Right renal cortex interstitium (tissue), 3 donors: Measurements from ENCODE around the gene TRIM31. TPM values are rescaled to one million over a fixed set of nuclear protein-coding genes. Genes with fewer than 3 reads are reported as not detected.
A peak's percentile ranks its signal among the peaks of the same experiment; 100 is the strongest.
"Not testable (repeated sequence)": the region's sequence is repeated elsewhere in the genome, so short reads cannot be mapped to it uniquely, and the experiment has no call there.

Source experiments
- DNase-seq, 3 donors: peaks; one replicate each; pipeline ENCODE4 v3.0.0-alpha.2; 2013; ENCODE audit warnings: low read depth in 3 of 3, low spot score in 2 of 3
- polyA plus RNA-seq, 3 donors: library from polyadenylated mRNA; unstranded; fragments of 120-200 nt; gene quantifications; one replicate each; pipeline ENCODE4 v1.2.1, GENCODE V29; 2013; ENCODE audit not compliant: insufficient read length in 3 of 3

Gene TRIM31
- polyA plus RNA-seq, 3 donors: 0.26 TPM; not detected in 2

DNA sequence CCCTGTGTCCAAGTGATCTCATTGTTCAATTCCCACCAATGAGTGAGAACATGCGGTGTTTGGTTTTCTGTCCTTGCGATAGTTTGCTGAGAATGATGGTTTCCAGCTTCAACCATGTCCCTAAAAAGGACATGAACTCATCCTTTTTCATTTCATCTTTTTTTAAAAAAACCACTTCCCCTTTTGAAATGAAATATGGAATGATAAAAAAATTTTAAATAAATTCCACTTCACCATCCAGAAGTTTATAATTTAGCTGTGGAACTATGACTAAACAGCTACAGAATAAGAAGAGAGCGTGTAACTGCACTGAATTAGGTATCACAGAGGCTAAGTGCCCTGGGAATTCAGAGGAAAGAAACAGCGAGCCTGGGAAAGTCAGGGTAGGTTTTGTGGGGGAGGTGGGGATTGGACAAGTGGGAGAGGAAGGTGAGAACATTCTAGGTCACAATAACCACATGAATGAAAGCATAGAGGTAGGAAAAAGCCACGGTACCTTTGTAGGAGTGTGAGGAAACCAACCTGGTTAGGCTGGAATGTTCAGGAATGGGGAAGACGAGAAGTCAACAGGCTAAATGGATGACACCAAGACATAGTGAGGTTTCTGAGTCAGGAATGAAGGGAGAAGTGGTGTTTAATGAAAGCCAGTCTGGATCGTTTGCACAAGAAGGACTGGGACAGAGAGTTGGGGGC lies 37.1 kb upstream of the TRIM31 start:
- no peak for DNase-seq

DNA sequence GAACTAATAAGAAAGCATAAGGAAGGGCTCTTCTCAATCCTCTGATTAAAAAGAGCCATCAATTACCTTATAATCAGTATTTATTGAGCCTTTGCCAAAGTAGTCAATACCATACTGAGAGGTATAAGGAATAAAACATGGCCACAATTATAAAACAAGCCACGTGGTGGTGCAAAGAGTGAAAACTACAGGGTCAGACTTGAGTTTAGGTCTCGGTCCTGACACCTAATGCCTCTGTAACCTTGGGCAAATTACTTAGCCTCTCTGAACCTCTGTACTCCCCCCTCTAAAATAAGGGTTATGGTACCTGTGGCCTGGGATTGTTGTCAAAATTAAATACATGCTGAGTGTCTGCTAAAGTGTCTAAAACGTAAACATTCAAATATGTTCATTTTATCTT lies 36.3 kb upstream of the TRIM31 start:
- DNase-seq: no peak

DNA sequence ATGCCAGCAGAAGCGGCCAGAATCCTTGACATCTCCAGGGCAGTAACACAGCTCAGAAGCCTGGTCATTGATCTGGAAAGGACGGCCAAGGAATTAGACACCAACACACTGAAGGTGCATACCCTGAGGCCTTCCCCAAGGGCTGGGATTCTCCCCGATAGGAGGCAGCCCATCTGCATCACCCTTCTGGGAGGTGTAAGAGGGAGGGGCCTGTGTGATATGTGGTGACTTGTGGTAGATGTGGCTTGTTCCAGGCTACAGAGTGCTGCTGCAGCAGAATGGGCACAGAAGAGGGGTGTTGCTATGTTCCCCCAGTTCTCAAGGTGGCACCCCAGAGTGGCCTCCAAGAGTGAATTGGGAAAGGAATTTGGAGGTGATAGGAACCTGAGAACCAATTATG lies 34.2 kb upstream of the TRIM31 start:
- no peak for DNase-seq

DNA sequence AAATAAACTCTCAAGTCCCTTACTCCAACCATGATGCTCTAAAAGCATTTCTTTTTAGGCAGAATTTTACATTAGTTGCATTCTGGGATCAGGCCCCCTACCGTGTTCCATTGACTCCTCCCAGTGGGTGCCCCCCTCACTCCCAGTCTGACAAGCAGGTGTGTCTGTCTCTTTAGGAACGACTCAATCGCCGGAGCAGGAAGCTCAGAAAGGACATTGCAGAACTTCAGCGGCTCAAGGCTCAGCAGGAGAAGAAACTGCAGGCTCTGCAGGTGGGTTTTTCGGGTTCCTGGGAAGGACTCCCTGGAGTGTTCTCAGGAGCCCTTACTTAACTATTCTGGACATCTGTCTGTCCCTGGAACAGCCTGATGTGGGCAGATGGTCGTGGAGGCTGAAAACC lies 32.9 kb upstream of the TRIM31 start:
- no peak for DNase-seq

DNA sequence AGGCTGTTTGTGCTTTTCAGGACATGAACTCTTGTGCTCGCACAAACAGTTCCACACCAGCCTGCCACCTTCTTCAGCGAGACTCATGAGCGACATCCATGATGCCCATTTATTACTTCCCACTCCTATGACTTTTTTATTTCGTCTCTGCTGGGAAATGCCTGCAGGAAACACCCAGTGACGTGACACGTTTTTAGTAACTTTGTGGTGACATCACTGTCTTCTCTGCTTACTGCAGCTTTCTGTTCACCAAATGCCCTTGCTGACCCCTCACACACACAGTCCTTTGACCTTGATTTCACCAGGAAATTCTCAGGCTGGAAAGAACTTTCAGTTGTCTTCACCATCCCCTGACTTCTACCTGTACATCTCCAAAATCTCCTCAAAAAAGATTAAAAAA lies 31.9 kb upstream of the TRIM31 start:
- DNase-seq: no peak

DNA sequence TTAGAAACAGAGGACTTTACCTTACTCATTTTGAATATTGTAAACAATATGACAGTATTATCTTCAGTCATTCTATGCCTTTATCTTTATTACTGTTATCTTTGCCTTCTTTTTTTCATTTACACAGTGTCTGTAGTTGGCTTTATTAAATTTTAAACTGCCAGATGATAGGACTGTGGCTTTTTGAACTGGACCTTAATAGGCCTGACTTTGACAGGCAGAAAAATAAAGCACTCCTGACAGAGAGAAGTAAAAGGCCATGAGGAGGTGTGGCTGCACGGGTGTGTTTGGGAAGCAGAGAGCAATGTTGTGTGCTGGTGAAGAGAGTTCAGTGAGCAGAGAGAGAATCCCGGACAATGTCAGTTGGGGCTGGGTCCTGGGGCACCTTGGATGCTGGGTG lies 30.9 kb upstream of the TRIM31 start:
- DNase-seq: no peak

DNA sequence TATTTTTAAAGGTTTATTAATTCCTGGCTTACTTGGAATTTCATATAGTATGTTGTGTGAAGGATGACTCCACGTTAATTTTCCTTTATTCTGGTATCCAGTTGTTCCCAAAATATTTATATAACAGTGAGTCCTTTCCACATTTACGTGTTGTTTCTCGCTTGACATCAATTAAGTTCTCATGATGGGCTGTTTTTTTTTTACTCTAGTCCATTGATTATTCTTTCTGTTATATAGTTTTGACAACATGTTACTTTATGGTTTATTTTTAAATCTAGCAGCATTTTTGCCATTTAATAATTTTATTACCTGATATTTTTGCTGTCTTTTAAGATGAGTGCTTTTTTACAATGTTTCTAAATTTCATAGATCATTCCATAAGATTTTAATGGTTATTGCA lies 29.8 kb upstream of the TRIM31 start:
- no peak for DNase-seq

DNA sequence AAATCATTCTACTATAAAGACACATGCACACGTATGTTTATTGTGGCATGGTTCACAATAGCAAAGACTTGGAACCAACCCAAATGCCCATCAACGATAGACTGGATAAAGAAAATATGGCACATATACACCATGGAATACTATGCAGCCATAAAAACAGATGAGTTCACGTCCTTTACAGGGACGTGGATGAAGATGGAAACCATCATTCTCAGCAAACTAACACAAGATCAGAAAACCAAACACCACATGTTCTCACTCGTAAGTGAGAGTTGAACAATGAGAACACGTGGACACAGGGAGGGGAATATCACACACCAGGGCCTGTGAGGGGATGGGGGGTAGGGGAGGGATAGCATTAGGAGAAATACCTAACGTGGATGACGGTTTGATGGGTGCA lies 27.4 kb upstream of the TRIM31 start:
- not testable (repeated sequence) for DNase-seq

DNA sequence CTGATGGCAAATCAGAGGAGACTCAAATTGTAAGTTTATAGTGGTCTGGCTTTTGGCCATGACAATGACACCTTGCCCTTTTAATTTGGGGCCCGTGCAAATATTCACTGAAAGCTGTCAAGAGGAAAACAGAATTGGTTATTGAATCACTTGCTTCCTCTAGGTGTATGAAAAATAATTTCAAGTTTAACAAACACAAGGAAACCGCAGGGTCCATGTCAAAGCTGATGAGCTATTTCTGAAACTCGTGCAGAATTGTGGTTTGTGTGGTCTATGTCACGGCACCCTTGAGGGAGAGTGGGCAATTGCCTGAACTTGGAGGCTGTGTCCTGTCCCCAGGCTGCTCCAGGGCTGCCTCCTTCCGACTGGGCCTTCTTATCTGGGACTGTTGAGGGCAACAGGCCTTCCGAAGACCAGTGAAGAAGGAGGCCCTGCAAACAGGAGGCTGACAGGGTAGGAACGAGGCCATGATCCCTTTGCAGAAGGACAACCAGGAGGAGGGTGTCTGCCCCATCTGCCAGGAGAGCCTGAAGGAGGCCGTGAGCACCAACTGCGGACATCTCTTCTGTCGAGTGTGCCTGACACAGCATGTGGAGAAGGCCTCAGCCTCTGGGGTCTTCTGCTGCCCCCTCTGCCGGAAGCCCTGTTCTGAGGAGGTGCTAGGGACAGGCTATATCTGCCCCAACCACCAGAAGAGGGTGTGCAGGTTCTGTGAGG lies 23.8 kb upstream of the TRIM31 start:
- DNase-seq: no peak

DNA sequence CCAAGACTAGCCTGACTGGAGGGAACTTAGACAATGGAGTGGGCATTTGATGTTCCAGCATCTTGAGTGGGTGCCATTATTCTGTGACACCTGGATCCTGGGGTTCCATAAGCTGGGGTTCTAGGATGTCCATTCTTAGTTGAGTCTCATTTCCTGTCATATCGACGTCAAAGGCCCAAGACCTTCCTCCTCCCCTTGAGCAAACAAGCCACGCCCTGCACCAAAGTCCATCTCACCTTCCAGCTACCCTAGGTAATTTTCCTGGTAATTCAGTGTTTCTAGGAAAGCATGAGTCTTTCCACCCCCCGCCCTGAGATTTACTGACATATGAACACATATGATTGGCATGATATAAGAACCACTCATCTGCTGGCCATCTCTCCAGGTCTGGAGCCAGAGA lies 22.9 kb upstream of the TRIM31 start, which contains the start of gene TRIM40:
TRIM40 (plus strand) TSS at position 384 of the 400 bp plus-strand sequence. CDS start 897 bp downstream, outside the sequence.
- DNase-seq: no peak

DNA sequence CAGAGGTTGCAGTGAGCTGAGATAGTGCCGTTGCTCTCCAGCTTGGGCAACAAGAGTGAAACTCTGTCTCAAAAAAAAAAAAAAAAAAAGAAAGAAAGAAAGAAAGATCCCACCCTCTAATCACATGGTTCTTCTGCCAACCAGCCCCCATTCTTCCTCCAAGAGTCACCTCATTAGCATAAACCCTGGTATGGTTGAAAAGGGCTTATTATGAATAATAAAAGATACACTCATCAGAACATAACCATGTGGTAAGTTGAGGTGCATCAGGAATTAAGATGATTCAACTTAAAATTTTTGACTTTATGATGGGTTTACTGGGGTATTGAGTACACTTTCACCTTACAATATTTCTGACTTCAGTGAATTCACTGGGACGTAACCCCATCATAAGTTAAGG lies 22.3 kb upstream of the TRIM31 start:
- no peak for DNase-seq

DNA sequence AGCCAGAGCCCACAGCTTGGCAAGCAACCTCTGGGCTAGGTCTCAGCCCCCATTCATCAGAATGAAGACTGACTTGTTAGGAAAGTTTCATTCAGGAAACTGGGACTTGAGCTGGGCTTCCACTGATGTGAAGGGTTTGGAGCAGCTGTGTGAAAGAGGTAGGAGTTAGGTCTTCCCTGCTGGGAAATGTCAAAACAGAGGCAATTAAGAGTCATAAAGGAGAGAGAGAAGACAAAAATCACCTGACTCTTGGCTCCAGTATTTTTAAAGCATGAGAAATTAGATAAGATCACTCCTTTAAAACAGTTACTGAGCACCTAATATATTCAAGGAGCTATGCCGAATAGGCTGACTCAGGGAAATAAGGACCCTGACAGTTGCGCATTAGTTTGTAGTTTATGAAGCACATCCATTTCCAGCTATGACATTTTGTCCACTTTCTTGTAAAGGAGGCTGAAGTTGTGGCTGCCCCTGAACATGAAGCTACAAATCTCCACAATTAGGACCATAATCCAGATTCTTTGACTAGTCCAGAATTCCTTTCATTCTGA lies 19.1 kb upstream of the TRIM31 start:
- no peak for DNase-seq

DNA sequence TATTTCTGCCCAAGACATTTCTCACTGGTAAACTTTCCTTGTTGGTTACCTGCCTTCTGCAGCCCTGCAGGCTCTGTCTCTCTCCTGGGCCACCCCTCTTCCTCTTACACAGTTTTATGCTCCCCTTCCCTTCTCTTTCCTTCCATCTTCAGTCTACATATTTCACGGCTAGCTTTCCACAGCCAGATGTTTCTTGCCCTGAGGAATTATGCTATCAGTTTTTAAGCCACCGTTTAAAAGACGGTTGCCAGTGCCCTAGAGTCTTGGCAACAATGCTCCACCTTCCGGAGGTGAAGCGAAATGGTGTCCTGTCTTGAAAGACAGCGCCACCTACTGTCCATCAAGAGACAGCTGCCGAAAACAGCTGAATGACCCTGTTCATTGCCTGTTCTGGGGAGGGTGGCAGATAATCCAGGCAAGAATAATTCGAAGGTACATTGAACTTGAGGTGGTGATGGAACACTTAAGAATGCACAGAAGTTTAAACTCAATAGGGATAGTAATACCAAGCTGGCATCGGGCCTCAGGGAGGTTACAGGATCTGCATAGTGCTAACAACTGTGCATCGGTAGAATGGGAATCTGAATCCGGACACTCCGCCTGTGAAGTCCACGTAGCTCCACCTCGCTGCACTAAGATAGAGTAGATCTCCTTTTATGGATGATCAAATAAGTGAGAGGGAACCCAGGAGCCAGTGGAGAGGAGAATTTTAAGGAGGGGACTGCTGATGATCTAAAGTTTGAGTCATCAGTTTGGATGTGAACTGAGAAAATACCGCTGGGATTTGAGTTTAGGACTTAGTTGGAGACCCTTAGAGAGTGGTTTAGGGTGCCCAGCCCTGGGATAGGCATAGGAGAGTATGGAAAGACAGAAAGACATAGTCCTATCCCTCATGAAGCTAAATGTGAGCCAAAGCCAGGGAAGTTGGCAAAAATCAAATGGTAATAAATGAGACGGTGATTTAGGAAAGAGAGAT lies 18.3 kb upstream of the TRIM31 start:
- peak; percentile 61 to 77 (median 65) for DNase-seq

DNA sequence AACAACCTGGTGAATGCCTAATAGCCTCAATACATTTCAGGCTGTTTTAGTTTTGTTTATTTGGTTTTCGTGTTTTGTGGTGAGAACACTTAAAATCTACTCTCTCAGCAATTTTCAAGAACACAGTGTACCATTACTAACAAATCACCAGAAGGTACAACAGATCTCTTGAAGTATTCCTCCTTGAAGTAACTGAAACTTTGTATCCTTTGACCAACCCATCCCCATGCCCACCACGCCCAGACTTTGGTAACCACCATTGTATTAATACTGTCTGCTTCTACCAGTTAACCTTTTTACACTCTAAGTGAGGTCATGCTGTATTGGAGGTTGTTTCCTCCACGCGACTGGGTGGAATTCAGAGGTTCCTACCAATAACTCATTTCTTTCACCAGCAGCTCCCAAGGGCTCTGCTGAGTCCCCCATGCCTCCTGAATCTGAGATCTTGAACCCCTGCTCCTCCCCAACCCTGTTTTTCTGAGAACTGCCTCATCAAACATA lies 17.3 kb upstream of the TRIM31 start:
- no peak for DNase-seq

DNA sequence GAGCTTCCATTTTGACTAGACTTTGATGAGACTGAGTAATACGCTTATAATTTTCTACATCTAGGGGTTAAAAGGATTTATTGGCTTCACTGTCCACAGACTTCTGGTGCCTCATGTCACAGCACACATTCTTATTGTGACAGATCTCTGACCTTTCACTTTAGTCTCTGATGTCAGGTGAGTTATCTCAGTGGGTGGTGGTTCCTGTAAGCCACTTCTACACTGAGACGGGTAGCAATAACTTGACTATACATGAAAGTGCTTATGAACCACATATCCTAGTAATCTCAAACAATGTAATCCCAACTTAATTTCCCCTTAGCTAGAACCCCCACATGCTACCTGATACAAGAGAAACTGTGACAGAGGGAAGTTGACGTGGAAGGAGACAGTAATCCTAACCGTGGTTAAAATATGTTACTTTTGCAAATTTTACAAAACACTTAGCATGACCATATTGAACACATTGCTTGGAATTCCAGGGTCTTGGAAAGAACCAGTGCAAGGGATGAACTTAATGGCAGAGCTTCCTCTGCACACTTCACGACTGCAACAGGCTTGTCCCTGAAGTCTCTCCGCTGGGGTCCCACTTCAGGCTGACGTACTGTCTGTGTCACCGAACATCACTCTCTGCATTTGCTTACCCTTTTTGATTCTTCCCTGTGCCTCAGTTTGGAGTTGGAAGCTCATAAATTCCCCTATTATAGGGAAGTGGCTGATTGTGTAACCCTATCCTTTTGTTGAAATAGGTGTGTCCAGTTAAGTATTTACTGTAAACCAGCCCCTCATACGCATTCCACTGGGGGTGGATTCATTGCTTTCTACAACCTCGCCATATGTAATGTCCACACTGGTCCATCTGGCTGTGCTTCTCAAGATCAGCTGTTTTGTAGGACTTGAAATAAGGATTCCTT lies 16.6 kb upstream of the TRIM31 start:
- DNase-seq: no peak

DNA sequence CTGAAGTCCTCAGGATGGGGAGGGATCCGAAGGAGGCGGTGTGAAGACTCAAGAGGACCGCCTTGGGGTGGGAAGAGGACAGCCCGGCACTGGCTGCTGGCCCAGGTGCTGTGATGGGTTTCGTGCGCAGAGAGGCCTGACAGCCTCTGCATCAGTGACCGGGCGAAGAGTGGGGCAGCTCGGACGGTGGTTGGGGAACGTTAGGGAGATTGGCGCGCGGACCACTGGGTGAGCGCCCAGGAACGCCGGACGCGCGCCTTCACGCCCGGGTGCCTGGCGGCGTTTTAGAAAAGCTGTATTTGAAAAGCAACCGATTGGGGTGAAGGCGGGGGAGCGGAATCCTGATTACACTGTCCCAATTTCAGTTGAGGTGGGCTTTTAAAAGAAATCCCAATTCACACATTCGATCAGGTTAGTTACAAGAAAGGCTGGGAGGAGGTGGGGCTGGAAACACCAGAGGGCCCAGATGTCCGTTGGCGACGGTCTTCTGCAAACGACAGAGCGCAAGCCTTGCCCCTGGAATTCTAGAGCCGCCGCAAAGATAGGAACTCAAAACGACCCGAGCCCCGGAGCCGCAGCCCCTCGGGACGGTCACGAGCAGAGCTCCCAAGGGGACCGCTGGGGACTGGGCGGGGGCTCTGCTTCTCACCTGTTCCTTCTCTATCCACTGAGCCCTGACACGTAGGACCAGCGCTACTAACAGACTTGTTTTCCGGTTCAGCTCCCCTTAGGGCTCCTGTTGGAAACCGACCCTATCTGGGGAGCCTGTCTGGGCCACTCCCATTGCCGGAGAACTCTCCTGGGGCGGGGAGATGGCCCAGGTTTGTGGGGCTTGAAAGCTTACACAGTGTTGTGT lies 14.6 kb upstream of the TRIM31 start:
- no peak for DNase-seq

DNA sequence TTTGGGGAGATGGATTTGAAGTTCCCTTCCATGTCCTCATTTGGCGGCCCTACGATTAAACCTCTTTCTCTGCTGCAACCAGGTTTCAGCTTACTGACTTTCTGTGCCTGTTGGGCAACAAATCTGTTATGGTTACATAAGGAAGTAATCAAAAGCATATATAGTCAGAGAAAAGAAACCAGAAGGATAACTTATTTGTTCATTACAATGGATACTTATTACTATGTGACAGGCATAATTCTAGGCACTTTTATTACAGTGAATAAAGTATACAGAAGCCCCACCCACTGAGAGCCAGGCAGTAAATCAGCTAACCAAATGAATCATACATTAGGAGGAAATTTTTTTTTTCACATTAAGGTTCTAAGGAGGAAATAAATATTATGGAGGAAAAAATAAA lies 9.6 kb upstream of the TRIM31 start:
- no peak for DNase-seq

DNA sequence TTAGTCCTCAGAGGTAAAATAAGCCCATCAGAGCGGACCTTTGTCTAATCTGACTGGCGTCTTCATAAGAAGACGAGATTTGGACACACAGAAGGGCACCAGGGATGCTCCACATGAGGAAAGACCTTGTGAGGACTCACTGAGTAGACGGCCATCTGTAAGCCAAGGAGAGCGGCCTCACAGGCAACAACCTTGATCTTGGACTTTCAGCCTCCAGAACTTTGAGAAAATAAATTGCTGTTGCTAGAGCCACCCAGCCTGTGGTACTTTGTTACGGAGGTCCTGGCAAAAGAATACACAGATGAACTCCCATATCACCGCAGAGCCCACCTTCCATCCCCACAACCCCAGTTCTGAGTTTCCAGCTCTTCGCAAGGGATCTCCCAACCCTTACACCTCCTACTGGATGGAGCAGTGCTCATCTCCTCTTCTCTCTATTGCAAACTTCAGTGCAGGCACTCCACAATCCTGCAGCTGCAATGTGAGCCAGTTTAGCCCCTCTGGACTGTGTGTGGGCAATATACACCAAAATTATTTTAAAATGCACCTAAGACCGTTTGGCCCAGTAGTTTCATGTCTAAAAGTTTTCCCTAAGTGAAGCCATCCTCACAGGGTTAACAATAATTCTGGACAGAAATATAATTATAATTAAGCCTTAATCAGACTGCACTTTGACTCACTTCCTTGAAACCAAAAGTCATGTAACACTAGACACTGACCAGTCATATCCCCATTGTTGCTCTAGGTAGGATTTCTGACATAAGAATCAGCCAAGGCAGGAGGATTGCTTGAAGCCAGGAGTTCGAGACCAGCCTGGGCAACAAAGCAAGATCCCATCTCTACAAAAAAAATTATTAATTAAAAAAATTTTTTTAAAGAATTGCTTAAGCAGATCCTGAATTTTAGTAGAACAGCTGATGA lies 8.8 kb upstream of the TRIM31 start:
- no peak for DNase-seq
